HG02678 (cell line): ENCODE results near the gene NPAS1.

Source experiments
- ATAC-seq: cut with Tn5 transposase; IDR thresholded peaks from one replicate; pipeline ENCODE4 v1.9.1; 2021; ENCODE audit warnings: mild to moderate bottlenecking, moderate library complexity; ENCODE audit not compliant: unreplicated experiment

NPAS1 gene

DNA sequence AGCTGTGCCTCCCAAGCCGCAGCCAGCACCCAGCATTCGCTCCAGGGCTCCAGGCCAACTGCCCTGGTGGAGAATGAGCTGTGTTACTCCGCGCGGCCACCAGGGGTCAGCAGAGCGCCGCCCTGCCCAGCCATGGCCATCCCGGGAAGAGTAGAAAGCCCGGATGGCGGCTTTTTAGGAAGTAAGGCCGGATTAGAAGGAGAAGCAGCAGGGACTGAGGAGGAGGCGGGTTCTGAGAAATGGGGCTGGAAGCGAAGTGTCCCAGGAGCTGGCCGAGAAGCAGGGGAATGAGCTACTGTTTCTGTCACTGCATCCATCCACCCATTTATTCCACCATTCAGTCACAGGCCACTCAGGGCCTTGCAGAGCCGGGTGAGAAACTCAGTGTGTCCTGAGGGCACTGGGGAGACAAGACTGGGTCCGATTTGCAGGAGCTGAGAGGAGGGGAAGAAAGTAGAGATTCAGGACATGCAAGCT is 6.6 kb upstream of the NPAS1 start:
- no peak for ATAC-seq

DNA sequence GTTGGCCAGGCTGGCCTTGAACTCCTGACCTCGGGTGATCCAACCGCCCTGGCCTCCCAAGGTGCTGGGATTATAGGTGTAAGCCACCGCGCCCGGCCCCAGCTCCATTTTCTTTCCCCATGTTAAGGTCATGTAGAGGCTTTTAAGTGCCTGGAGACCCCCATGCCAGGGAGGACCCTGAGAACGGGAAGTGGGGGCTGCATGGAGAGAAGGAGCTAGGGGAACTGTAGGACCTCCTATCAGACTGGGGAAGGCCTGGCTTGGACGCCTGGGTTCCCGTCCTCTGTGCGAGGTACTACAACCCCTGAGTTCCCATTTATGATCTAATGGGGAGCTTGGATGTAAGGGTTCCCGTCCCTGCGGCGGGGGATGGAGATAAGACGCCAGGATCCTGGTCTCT is 714 bp upstream of the NPAS1 start:
- ATAC-seq: no peak

DNA sequence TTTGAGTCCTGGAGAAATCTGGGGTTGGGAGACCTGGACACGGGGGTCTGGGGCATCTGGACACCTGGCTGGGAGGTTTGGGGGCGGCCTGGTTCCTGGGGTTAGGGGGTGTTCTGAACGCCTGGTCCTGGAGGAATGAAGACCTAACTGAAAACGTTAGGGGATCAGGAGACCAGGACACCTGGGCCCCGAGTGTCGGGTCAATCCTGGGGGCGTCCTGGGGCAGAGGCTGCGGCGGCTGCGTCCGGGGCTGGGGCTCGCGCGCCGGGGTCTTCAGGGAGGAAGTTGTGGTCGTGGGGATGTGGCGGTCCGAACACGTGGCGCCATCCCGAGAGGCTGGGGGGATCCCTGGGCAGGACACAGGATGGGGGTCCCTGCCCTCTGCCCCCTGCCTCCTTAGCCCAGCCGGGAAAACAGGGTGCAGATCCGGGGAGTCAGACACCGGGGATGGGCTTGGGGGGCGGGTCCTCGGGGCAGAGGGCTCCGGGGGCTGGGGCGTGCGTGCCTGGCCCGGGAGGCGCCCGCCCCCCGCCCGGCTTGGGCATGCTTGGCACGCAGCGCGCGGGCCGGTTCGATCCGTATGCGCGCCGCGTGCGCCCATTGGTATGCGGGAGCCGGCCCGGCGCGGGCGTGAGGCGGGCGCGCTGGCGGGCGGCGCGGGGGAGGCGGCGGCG is 632 bp downstream of the NPAS1 start:
- ATAC-seq: no peak

DNA sequence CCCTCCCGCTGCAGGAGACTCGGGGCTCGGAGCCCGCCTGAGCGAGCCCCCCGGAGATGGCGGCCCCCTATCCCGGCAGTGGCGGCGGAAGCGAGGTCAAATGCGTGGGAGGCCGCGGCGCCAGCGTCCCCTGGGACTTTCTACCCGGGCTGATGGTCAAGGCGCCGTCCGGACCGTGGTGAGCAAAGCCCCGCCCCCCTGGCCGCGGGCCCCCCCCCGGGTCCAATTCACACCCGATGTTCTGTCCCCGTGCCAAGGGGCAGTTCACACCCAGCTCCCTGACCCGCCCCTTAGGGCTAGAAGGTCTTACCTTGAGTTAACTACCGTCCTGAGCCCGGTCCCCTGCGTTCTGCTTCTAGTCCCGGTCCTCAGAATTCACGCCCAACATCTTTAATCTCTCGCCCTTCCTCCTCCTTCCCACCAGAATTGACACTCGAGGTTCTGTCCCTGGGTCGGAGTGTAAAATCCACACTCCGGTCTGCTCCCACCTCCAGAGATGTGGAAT is 1.4 kb downstream of the NPAS1 start:
- ATAC-seq: no peak

DNA sequence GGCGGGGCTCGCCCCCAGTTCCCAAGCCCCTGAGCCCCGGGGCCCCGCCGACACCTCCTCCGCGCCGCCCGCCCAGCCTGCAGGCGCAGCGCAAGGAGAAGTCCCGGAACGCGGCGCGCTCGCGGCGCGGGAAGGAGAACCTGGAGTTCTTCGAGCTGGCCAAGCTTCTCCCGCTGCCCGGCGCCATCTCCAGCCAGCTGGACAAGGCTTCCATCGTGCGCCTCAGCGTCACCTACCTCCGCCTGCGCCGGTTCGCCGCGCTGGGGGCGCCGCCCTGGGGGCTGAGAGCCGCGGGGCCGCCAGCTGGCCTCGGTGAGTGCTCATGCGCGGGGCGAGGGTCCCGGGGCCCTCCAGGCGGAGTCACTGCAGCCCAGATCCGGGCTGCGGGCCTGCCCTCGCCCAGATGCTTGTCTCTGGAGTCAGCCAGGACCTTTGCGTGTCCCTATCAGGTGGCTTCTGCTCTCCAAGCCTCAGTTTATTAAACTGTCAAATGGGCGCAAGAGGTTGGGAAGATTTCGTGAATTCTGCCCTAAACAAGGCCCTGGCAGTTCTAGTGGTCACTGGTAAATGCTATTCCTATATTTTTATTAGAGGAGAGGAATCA is 2.0 kb downstream of the NPAS1 start:
- no peak for ATAC-seq

DNA sequence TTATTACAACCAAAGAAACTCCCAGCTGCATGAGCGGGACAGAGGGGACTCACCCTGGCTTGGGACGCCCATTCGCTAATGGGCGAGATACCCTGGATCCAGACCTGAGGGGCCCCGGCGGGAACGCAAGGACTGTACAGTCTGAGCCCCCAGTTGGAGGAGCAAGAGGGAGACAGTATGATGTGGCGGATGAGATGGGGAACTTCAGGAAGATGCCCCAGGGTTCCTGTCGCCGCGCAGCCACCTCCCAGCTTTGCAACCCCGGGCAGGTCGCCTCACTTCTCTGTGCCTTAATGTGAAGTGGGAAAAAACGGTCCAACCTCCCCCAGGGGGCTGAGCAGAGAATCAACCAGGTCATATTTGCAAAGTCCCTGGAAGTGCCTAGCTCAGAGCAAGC is 2.5 kb downstream of the NPAS1 start:
- no peak for ATAC-seq

DNA sequence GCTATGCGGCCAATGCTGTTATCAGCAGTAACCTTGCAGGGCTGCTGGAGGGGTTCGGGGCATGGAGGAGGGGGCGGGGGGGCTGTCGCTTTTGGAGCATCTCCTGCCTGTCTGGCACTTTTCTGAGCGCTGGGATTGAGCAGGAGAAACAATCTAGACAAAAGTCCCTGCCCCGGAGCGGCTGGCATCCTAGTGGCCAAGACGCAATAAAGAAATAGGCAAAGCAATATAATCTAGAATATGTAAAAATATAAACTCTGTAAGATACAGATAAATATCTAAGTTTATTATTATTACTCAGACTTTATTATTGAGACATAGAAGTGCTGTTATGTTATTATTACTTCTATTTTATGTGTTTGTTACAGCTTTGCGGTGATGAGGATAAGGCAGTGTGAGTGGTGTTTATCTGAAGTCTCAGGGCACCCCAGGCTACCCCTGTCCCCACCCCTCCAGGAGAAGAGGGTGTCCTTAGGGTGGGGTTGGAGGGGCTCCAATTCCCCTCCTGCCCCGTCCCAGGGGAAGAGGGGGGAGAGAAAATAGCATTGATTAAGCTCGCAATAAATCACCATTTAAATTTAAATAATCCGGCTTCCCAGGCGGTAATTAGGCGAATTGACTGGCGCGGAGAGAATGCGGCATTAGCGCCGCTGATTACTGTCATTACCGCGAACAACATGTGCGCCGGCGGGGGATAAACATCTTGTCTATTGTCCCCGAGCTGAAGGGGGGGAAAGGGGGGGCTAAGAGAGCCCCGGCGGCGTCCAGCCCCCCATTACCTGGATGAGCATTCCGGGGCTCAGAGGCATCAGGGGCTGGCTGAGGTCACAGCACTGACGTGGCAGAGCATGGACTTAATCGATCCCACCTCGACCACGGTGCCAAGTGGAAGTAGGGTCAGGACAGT is 3.2 kb downstream of the NPAS1 start:
- no peak for ATAC-seq

DNA sequence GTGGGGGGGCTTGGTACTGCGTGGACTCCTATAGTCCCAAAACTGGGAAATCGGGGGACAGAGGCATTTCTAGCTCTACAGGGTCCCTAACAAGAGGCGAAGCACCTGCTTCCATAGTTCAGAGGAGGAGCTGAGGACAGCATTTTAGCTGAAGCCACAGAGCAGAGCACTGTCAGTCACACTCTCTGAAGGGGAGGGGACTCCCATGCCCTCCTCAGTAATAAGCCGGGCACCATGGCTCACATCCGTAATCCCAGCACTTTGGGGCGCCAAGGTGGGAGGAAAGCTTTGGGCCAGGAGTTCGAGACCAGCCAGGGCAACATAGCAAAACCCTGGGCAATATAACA is 3.8 kb downstream of the NPAS1 start:
- ATAC-seq: no peak

DNA sequence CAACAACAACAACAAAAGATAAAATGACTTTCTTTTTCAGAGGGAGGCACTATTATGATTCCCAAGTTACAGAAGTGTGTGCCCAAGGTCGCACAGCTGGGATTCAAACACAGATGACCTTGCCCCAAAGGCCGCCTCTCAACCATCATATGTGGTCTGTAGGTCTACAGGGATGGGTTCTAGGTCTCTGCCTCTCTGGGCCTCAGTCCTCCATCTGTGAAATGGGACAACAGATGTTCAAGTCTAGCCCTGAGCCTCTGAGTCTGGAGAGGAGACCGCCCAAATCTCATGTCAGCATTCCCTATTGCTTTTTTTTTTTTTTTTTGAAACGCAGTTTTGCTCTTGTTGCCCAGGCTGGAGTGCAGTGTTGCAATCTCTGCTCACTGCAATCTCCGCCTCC is 4.9 kb downstream of the NPAS1 start:
- ATAC-seq: no peak

DNA sequence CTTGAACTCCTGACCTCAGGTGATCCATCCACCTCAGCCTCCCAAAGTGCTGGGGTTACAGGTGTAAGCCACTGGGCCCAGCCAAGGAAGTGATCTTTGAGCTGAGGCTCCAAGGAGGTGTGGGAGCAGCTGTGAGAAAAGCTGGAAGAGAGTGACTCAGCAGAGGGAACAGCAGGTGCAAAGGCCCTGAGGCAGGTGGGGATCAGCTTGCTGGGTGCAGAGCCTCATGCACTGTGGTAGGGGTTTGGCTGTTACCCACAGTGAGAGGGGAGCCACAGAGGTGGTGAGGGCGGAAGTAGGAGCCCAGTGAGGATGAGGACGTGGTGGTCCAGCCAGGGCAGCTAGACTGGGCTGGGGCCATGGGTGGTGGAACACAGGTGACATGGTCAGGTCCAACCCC is 6.5 kb downstream of the NPAS1 start:
- no peak for ATAC-seq

DNA sequence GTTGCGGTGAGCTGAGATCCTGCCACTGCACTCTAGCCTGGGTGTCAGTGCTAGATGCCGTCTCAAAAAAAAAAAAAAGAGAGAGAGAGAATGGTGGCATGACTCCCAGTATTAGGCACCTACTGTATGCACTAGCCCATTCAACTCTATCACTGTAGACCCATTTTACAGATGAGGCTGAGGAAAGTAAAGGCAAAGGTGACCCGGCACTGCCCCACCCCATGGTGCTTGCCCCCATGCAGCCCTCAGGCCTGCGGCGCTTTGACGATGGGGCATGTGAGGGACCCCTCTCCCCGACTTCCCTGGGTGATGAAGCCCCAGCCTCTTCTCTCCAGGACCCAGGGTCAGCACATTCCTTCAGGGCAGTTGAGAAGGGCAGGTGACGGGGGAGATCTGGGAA is 7.3 kb downstream of the NPAS1 start:
- ATAC-seq: no peak

DNA sequence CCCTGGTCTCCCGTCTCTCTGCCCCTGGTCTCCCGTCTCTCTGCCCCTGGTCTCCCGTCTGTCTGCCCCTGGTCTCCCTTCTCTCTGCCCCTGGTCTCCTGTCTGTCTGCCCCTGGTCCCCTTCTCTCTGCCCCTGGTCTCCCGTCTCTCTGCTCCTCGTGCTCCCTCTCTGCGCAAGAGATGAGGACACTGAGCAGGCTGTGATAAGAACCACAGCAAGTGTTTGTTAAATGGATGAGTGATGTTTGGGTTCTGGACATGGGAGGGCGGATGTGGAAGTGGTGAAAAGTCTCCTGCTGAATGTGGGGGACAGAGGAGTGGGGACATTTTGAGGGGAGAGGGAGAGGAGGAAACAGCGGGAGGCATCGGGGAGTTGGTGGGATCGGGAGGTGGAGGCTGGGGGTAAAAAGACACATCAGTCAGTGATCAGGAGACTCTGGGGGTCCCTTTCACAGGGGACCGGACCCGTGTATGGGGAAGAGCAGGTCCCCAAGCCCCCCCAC is 8.0 kb downstream of the NPAS1 start:
- ATAC-seq: no peak

DNA sequence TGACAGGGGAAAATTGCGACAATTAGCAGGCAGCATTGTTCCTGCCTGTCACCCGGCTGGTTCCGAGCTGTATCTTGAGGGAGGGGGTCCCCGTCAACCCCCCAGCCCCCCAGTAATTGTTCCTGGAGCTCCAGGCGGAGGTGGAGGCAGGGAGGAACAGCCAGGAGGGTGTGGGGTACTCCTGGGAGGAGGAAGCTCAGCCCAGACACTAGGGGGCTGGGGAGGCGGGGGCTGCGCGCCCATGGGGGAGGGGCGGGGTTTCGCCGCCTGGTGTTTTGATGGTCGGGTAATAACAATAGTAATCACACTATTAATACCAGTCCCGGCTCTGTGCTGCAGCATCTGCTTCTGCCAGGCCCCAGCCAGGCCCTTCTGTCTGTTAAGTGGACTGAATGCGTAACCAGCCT is 8.6 kb downstream of the NPAS1 start:
- ATAC-seq: no peak

DNA sequence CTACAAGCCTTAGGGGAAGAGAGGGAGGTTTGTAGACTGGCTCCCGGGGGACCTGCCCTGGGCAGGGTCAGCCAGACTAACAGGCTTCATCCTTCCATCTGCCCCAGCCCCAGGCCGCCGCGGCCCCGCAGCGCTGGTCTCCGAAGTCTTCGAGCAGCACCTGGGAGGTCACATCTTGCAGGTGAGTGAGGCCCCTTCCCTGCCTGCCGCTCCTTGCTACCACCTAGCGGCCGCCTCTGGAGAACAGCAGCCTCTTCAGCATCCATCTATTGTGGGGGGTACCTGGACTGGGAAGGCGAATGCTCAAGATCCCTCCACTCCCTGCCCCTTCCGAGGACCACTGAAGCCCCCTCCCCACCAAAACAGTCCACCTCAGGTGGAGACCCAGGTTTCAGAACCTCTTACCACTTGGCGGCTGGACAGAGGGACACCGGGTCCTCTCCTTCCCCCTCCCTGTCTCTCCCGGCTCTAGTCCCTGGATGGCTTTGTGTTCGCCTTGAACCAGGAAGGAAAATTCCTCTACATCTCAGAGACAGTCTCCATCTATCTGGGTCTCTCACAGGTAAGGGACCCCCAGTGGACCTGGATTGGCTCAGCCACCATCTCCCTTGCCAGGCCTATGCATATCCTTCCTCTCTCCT is 12.7 kb downstream of the NPAS1 start:
- no peak for ATAC-seq

DNA sequence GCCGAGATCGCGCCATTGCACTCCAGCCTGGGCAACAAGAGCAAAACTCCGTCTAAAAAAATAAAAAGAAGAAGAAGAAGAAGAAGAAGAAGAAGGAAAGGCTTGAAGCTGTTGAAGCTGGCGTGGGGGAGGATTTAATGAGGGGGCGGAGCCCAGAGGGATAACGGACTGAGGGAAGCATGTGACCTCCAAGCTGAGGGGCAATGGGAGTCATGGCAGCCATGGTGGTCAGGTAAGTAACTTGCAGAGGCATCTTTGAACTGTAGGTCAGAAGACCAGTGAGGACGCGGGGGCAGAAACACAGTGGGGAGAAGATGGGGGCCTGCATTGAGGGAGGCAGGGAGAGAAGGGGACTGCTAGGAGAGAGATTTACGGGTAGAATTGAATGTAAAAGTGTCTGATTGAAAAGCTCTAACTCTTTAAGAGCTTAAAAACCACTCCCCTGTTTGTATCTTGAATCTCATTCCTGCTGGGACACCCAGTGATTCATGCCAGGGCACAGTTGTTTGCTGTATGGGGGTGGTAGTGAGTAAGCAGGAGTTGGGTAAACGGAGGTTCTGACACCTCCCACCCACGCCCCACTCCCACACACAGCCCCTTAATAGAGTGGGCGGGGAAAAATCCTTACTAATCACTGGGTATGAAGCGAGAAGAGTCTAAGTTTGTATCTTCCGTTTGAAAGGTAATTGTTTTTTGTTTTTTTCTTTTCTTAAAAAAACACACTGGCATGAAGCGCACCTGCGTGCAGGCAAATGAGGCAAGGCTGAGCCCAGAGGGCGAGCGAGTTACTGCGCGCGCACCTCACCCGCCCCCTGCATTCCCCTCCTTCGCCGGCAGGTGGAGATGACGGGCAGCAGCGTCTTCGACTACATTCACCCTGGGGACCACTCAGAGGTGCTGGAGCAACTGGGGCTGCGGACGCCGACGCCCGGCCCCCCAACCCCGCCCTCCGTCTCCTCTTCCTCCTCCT is 15.8 kb downstream of the NPAS1 start:
- peak; percentile 87 for ATAC-seq

DNA sequence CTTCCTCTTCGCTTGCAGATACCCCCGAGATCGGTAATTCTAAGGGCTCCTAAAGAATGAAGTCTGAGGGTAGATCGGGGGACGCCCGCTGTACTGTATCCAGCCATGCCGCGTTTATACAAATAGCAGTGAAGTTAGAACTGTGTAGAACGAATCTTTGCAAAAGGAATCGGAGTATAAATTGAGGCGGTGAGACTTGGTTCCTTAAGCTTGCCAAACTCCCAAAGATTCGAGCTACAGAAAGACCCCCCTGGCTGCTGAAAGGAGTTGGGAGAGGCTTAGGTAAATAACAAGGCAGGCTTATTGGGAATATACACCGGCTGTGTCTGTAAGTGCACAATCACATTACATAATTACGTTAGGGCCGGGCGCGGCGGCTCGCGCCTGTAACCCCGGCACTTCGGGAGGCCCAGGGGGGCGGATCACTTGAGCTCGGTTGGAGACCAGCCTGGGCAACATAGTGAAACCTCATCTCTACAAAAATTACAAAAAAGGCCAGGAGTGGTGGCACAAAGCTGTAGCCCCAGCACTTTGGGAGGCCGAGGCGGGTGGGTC is 16.5 kb downstream of the NPAS1 start:
- ATAC-seq: peak; percentile 32

DNA sequence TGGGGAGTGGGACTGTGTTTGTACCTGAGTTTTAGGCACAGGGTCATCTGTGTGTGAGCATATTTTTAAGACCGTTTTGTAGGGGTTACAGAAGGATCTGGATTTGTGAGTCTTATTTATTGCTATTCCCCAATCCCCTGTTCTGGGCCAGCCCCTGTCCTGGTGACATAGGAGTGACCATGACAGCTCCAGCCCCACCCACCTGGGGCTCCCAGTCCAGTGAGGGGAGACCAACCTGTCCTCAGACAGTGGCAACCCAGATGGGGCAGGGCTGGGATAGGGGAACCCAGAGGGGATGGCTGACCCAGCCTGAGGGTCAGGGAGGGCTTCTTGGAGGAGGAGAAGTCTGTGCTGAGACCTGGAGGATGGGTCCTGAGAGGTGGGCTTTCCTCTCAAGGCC is 18.1 kb downstream of the NPAS1 start:
- no peak for ATAC-seq

DNA sequence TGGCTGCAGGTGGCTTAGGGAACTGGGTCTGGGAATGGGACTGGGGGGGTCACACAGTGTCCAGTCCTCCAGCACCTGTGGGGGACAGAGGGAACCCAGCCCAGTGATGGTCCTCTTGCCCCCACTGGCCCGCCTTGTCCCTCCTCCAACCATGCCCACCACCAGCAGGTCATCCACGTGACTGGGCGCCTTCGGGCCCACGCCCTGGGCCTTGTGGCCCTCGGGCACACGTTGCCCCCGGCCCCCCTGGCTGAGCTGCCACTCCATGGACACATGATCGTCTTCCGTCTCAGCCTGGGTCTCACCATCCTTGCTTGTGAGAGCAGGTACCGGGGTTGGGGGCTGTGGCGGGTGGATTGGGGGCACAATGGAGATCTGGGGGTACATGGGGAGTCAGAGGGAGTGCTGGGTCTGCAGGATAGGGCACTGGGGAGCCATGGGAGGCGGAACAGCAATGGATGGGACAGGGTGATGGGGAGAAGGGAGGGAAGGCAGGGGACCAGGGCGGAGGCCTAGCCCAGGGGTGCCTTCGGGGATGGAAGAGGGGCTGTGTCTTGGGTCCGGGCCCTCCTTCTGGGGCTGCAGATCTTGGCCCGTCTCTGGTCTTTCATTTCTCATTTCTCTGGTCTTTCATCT is 19.7 kb downstream of the NPAS1 start:
- no peak for ATAC-seq

DNA sequence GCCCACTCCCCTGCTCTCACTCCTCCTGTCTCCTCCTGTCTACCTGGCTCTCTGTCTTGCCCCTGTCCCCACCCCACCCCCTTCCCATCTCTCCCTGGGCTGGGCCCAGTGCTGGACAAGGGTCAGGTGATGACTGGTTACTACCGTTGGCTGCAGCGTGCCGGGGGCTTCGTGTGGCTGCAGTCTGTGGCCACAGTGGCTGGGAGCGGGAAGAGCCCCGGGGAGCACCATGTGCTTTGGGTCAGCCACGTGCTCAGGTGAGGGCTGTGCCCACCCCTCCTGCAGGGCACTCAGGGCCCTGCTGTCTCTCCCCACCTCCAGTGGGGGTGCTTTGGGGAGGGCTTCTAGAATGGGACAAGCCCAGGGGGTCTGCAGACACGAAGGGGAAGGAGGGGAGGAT is 21.2 kb downstream of the NPAS1 start:
- ATAC-seq: no peak
